Endodermal cell (in vitro differentiated cells): ENCODE results near the gene EPS8L2. TPM values are rescaled to one million over a fixed set of nuclear protein-coding genes. Genes with fewer than 3 reads are reported as not detected.

Experiments used
- DNase-seq: peaks from one replicate; pipeline ENCODE4 v3.0.0-alpha.2; 2017
- H3K27ac ChIP-seq: 2 replicates; pipeline ENCODE4 v1.5.1; 2013; ENCODE audit warnings: mild to moderate bottlenecking, low read depth, low read length, moderate library complexity
- H3K27me3 ChIP-seq: 2 replicates; pipeline ENCODE4 v1.6.1; 2013; ENCODE audit warnings: mild to moderate bottlenecking, low read length, moderate library complexity; ENCODE audit not compliant: insufficient read depth, control insufficient read depth, poor library complexity, severe bottlenecking
- H3K36me3 ChIP-seq: 2 replicates; pipeline ENCODE4 v1.7.0; 2013; ENCODE audit warnings: mild to moderate bottlenecking, low read length, moderate library complexity; ENCODE audit not compliant: control insufficient read depth, insufficient read depth
- H3K4me1 ChIP-seq: one replicate; pipeline ENCODE4 v1.7.0; 2013; ENCODE audit warnings: low read length; ENCODE audit not compliant: control insufficient read depth, insufficient read depth
- H3K4me3 ChIP-seq: 2 replicates; pipeline ENCODE4 v1.5.1; 2013; ENCODE audit warnings: mild to moderate bottlenecking, low read length, moderate library complexity
- H3K9ac ChIP-seq: 2 replicates; pipeline ENCODE4 v1.6.1; 2013; ENCODE audit warnings: mild to moderate bottlenecking, low read length, moderate library complexity; ENCODE audit not compliant: poor library complexity, severe bottlenecking; ENCODE audit errors: extremely low read depth
- H3K9me3 ChIP-seq: 2 replicates; pipeline ENCODE4 v1.6.1; 2013; ENCODE audit warnings: mild to moderate bottlenecking, low read length, moderate library complexity; ENCODE audit not compliant: control insufficient read depth
- H3K27ac Mint-ChIP-seq: 2 replicates; pipeline ENCODE4 v1.8.0; 2020; ENCODE audit warnings: mixed read lengths
- H3K27me3 Mint-ChIP-seq: 2 replicates; pipeline ENCODE4 v1.8.0; 2021; ENCODE audit warnings: mild to moderate bottlenecking, mixed read lengths; ENCODE audit not compliant: insufficient read depth
- H3K36me3 Mint-ChIP-seq: 2 replicates; pipeline ENCODE4 v1.8.0; 2020; ENCODE audit warnings: low read depth, mixed read lengths
- H3K4me1 Mint-ChIP-seq: 2 replicates; pipeline ENCODE4 v1.8.0; 2020; ENCODE audit warnings: mixed read lengths
- H3K4me3 Mint-ChIP-seq: 2 replicates; pipeline ENCODE4 v1.8.0; 2020; ENCODE audit warnings: mild to moderate bottlenecking, moderate library complexity, mixed read lengths
- H3K9me3 Mint-ChIP-seq: 2 replicates; pipeline ENCODE4 v1.8.0; 2020; ENCODE audit warnings: mild to moderate bottlenecking, mixed read lengths
- CTCF ChIP-seq: fragments of 200-600 bp; sonication (generic); conservative IDR thresholded peaks from 2 replicates; pipeline ENCODE4 v1.5.0; 2021; ENCODE audit warnings: antibody characterized with exemption, mild to moderate bottlenecking
- WGBS, 2 experiments: methylation state at CpG; one replicate each; pipeline versions ENCODE4 v1.1.5 to v1.1.7; 2013; ENCODE audit warnings: missing lambda C conversion rate in 2 of 2, mixed read lengths in 1 of 2; ENCODE audit not compliant: insufficient coverage in 1 of 2, insufficient read length in 1 of 2; 5-methylcytosine and 5-hydroxymethylcytosine counted together
- total RNA-seq, 2 donors: library from RNA; stranded (reverse); fragmentation: NEBNext Ultra II Directional in 1 of 2; extraction: Animal tissue kit (Norgen Biotek cat#: 25700) in 1 of 2; gene quantifications; 2 replicates in 1 of 2; 3 replicates in 1 of 2; pipeline ENCODE4 v1.2.1, GENCODE V29; 2021

The EPS8L2 gene
- total RNA-seq, 2 donors from 2014 or later = 26.2 to 28.0 TPM

- Mint-ChIP-seq H3K9me3 (no peaks in the 10 kb centered on the region), H3K27ac (peak overlapping the region; percentile 85), H3K4me3 (peak overlapping the region; percentile 73), H3K36me3 (peaks cover 16% of the 10 kb centered on the region), H3K27me3 (no peaks in the 10 kb centered on the region), H3K4me1 (peaks cover 12% of the 10 kb centered on the region)
- Histone ChIP-seq H3K4me1 (peaks cover 4% of the 10 kb centered on the region), H3K9me3 (no peaks in the 10 kb centered on the region), H3K9ac (peak overlapping the region; percentile 63), H3K4me3 (peak overlapping the region; percentile 93), H3K36me3 (peaks cover 3% of the 10 kb centered on the region), H3K27me3 (no peaks in the 10 kb centered on the region), H3K27ac (no peak overlapping the region)
- no peak for TF ChIP-seq CTCF
- 3 to 10% methylated on average over 6 to 18 of the region's 18 CpGs for WGBS, 2 experiments
- peak; percentile 58 for DNase-seq
These were observed 42.0 kb downstream of the EPS8L2 start for GRCh38 chr11:748007-748359.

- no peak overlapping the region for H3K27ac Mint-ChIP-seq
- H3K27me3 Mint-ChIP-seq = no peaks in the 10 kb centered on the region
- Histone ChIP-seq H3K36me3 (peaks cover 3% of the 10 kb centered on the region), H3K4me3 (no peak overlapping the region), H3K9ac (no peak overlapping the region), H3K4me1 (peaks cover 4% of the 10 kb centered on the region), H3K27ac (no peak overlapping the region), H3K9me3 (no peaks in the 10 kb centered on the region), H3K27me3 (no peaks in the 10 kb centered on the region)
- TF ChIP-seq CTCF = no peak
- no peaks in the 10 kb centered on the region for H3K9me3 Mint-ChIP-seq
- 89 to 95% methylated on average over 1 to 2 of the region's 2 CpGs for WGBS, 2 experiments
- no peak for DNase-seq
- peaks cover 16% of the 10 kb centered on the region for H3K36me3 Mint-ChIP-seq
- H3K4me3 Mint-ChIP-seq = no peak overlapping the region
- H3K4me1 Mint-ChIP-seq = peaks cover 12% of the 10 kb centered on the region
These were observed 43.7 kb downstream of the EPS8L2 start for GRCh38 chr11:749731-750130.

- no peaks in the 10 kb centered on the region for H3K27me3 ChIP-seq
- H3K9me3 ChIP-seq = no peaks in the 10 kb centered on the region
- H3K9me3 Mint-ChIP-seq = no peaks in the 10 kb centered on the region
- no peak for TF ChIP-seq CTCF
- no peaks in the 10 kb centered on the region for H3K27me3 Mint-ChIP-seq
- H3K4me3 Mint-ChIP-seq = no peak overlapping the region
- no peak overlapping the region for H3K27ac Mint-ChIP-seq
- H3K36me3 Mint-ChIP-seq = peaks cover 65% of the 10 kb centered on the region
- DNase-seq = no peak
- H3K27ac ChIP-seq = no peak overlapping the region
- H3K4me1 Mint-ChIP-seq = no peaks in the 10 kb centered on the region
- no peak overlapping the region for H3K4me3 ChIP-seq
- H3K9ac ChIP-seq = no peak overlapping the region
- H3K4me1 ChIP-seq = no peaks in the 10 kb centered on the region
- peaks cover 74% of the 10 kb centered on the region for H3K36me3 ChIP-seq
These were observed 54.2 kb downstream of the EPS8L2 start for GRCh38 chr11:760236-760635.
